VCaP (cell line): ENCODE measurements around the gene GPR153.

Experiments
- H3K27ac ChIP-seq: fragments of 450-650 bp; 2 replicates; pipeline ENCODE4 v1.5.1; 2017
- TF ChIP-seq, protein P1 (sequence below): fragments of 450-650 bp; conservative IDR thresholded peaks from 2 replicates; pipeline ENCODE4 v1.5.1; 2017; ENCODE audit warnings: mild to moderate bottlenecking, moderate library complexity

GPR153 gene

DNA sequence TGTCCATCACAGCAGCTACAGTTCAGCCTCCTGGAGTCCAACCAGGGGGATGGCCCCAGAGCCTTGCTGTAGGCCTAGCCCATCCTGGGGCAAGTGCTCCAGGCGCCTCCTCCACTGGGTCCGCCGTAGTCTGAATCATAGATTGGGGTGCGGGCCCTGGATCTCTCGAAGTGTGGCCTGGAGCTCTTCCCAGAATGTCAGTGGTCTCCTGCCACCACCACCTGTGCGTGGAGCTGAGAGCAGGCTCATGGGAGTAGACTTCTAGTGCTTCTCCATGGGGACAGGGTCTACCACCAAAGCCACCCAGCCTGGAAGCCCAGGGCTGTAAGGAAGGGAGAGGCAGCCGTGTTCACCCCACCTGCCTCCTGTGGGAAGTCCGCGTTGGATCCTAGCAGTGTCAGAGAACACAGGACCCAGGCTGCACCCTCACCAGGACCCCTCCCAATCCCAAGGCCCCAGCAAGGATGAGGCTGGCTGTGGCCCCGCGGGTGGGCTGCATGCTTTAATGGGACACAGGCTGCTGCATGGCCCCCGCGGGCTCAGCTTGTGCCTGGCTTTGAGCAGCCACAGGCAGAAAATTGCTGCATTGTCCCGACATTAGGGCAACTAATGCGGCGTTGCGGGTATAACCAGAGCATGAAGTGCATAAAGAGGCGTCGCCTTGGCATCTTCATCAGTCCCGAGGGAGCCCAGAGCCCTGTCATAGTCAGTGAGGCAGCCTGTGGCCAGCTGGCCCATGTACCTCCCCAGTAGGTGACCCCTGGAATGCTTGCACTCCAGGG is 17.7 kb downstream of the GPR153 start:
- TF ChIP-seq, protein P1, sequence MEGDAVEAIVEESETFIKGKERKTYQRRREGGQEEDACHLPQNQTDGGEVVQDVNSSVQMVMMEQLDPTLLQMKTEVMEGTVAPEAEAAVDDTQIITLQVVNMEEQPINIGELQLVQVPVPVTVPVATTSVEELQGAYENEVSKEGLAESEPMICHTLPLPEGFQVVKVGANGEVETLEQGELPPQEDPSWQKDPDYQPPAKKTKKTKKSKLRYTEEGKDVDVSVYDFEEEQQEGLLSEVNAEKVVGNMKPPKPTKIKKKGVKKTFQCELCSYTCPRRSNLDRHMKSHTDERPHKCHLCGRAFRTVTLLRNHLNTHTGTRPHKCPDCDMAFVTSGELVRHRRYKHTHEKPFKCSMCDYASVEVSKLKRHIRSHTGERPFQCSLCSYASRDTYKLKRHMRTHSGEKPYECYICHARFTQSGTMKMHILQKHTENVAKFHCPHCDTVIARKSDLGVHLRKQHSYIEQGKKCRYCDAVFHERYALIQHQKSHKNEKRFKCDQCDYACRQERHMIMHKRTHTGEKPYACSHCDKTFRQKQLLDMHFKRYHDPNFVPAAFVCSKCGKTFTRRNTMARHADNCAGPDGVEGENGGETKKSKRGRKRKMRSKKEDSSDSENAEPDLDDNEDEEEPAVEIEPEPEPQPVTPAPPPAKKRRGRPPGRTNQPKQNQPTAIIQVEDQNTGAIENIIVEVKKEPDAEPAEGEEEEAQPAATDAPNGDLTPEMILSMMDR: no peak
- H3K27ac ChIP-seq: no peak overlapping the region

DNA sequence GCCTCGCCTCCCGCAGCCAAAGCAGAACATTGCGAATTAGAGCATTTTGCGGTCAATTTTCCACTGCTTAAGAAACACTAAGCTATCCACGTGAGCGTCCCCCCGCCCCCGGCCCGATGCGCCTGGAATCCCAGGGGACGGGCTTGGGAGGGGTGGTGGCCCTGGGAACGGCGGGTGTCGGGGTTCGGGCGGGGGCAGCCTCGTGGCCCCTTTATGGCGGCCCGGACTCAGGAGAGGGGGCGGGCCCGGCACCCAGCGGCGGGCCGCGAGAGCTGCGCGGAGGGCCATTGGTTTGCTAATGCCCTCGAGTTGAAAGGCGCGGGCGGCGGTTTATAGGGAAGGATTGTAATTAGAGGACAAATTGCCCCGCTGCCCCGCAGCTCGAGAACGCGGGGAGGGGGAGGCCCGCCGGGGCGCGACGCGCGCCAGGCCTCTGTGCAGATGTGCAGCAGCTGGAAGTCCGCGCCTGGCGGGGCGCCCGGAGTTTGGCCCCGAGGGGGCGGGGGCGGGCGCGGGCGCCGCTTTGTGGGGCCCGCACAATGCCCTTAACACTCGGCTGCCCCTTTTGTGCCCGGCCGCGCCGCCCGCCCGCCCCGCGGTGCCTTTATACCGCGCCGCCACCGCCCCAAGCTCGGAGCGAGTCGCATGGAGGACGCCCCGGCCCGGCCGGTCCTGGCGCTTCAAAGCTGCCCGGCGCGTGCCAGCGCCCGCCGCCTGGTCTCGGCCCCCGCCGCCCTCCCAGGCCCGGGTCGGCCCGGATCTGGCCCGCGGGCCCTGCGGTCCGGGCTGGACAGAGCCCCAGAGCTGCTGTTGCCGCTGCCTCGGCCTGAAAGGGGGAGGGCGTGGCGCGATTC is 18.8 kb downstream of the GPR153 start:
- TF ChIP-seq, protein P1: no peak
- peak overlapping the region; percentile 7; the same call in 1 of the 2 replicates for H3K27ac ChIP-seq

DNA sequence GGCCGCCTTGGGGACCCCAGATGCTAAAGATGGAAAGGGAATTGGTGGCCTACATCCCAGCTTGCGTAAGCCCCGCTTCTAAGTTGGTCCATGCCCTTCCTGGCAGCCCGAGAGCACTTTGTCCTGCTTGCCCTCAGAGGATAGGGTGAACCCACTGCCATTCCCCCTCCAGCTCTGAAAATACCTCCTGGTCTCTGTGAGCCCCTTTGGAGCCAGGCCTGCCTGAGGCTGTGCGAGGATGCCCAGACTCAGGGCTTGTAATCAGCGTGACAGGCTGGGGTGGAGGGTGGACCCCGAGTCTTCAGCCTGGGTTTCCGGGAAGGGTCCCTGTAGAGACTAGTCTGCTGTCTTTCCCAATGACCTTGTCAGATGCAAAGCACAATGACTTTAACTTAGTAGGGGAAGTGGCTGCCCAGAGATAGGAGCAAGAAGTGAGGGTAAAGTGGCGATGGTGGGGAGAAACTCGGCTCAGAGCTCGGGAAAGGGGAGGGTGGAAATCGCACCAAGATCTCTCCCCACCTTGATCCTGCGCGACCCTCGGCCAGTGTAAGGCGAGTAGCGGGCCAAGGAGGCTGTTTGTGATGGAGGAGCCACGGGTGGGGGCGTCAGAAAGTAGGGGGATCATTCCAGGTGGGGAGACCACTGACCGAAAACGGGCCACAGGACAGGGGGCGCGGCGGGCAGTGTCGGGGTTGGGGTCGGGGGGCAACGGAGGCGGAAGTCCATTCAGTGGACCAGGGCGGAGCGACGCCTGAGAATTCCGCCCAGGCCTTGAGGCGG is 19.6 kb downstream of the GPR153 start:
- TF ChIP-seq, protein P1: no peak
- H3K27ac ChIP-seq: no peak overlapping the region

DNA sequence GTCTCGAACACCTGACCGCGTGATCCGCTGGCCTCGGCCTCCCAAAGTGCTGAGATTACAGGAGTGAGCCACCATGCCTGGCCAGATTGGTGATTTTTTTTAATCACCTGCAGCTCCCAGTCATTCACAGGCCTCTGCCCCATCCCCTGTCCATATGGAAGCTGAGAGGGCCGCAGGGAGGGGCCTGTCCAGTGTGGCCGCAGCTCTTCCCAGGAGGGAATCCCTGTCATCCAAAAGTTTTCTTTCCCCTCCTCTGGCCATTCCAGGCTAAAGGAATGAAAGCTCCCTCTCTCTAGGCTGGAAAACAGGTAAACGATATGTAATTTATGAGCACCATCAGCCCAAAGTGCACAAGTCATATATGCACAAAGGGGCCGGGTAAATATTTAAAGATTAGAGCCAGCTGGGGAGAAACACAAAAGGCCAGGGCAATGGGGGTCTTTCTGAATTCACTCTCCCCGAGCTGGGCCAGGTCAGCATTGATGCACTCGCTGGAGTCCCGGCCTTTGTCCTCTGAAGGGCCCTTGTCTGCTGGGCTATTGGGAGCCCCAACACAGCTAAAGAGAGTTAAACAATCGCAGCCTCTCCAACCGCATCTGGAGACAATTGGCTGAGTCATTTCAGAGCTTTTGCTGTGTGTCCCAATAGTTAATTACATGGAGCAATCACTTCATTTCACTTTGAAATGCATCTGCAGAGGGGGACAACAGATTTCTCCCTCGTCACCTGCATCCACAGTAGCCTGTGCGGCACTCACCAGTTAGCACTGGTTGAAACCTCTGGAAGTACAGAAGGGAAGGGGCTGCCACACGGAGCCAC is 20.7 kb downstream of the GPR153 start:
- no peak overlapping the region for H3K27ac ChIP-seq
- TF ChIP-seq, protein P1: no peak

DNA sequence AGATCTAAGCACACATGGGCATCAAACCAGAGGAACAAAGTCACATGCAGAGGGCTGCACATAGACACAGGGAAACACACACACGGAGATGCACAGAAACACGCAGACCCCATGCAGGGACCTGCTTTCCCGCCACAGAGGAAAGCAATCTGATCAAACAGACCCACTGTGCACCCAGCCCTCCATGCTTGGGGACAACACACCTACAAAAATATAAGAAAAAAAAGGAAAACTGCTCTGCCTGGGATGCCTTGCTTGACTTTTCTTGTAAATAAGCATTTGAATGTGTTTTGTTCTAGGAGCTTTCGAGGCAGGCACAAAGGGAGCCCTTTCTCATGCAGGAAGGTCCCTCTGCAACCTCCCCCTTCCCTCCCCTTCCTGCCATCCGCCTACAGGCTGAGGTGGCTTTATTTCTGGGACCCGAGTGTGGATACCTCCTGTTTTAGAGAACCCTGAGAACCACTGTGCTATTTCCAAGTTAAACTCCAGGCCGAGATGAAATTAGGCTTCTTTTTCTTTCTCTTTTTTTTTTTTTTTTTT is 21.6 kb downstream of the GPR153 start:
- TF ChIP-seq, protein P1: no peak
- H3K27ac ChIP-seq: no peak overlapping the region

DNA sequence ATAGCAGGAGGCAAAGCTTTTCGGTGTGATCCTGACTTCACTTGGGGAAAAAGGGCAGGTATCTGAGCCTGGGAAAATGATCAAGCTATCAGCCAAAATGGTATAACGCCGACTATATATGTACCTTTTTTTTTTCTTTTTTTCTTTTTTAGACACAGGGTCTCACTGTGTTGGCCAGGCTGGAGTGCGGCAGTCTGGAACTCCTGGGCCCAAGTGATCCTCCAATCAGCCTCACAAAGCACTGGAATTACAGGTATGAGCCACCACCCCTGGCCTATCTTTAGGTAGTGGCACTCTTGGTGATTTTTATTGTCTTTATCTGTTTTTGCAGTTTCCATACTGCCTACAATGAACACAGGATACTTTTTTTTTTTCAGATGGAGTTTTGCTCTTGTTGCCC is 23.8 kb downstream of the GPR153 start:
- no peak overlapping the region for H3K27ac ChIP-seq
- TF ChIP-seq, protein P1: no peak
